Putamen (tissue), 1 donor: Measurements from ENCODE around the gene NOX4.
"Not testable (repeated sequence)": the region's sequence is repeated elsewhere in the genome, so short reads cannot be mapped to it uniquely, and the experiment has no call there.

Source experiments
- DNase-seq: peaks from one replicate; pipeline ENCODE4 v3.0.0-alpha.2; 2016; ENCODE audit warnings: low spot score

The NOX4 gene

DNA sequence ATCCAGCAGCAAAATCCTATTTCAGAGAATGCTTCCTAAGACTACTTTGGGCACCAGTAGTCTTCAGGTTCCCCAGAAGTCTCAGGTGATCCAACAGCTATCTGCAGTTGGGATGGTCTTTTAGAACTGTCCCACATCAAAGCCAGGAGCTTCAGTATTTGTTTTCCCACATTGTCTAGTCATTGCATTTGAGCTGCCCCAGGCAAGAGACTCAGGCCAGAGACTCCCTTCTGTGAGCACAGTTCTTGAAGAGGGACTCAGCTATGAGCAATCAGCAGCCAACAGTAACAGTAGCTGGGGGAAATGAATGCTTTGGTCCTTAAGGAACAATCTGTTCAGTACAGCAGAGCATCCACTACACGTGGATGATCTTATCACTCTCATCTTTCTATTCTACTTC, 188.1 kb downstream of the NOX4 start:
- not testable (repeated sequence) for DNase-seq

DNA sequence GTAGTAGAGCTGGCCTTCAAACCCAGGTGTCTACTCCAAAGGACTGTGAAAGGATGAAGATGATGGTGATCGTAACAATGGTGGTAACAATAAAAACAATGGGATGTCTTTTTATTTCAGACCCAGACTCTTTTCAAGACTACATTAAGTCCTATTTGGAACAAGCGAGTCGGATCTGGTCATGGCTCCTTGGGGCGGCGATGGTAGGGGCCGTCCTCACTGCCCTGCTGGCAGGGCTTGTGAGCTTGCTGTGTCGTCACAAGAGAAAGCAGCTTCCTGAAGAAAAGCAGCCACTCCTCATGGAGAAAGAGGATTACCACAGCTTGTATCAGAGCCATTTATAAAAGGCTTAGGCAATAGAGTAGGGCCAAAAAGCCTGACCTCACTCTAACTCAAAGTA, 196.2 kb downstream of the NOX4 start:
- DNase-seq: not testable (repeated sequence)

DNA sequence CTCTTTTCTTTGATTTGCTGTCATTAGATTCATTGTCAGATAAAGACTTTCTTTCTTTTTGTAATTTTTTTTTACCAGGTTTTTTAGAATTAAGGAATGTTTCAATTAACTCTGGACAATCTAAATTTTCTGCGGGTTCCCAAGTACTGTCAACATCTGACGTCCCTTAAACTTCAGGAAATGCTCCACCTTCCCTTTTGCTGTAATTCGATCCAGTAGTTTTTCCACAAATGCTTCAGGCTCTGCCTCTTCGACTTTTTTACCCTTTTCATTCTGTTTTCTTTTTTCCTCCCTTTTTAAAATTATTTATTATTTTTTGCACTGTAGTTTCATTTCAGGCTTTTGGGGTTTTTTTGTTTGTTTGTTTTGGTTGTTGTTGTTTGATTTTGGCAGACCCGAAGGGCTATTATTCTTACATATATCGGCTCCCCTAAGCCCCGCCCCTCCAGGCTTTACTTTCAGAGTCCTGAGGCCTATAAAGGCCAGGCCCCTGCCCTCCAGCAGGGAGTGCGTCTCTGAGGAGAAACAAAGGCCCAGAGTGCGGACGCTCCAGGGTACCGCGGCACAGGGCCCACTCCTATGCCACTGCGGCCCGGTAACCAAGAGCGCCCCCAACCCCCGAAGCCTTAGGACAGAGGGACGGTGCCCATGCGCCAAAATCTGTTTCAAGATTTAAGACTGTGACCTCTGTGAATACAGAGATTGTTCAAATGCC, 197.1 kb downstream of the NOX4 start:
- no peak for DNase-seq

DNA sequence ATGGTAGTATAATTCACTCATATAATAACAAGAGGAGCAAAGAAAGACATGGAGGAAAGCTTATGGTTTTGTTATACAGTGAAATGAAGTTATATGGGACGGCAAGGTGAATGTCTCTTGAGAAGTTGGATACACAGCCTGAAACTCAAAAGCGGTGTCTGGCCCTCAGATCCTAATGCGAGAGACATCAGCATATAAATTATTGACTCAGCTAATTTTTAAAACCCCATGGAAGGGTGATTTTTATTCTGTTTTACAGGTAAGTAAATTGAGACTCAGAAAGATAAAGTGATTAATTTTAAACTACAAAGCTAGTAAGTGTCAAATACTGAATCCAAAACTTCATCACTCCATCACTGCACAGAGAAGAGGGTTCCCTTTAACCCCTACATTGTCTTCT, 203.2 kb downstream of the NOX4 start:
- not testable (repeated sequence) for DNase-seq

DNA sequence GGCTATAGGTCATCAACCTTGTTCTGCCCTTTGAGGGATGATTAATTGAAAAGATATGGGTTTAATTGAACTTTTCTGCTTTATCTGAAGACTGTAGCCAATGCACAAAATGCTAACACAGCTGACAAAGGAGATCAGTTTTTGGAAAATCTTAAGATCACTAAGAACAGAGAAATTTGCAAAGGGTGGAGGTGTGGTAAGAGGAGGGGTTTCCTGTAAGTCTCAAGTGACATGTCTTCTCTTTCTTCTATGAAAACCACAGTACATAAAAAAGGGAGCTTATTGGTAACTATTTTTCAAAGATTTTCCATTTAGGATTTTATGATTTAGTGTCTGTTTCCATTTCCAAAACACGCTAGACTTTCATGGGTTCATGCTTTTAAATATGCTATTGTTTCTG, 204.6 kb downstream of the NOX4 start:
- not testable (repeated sequence) for DNase-seq

DNA sequence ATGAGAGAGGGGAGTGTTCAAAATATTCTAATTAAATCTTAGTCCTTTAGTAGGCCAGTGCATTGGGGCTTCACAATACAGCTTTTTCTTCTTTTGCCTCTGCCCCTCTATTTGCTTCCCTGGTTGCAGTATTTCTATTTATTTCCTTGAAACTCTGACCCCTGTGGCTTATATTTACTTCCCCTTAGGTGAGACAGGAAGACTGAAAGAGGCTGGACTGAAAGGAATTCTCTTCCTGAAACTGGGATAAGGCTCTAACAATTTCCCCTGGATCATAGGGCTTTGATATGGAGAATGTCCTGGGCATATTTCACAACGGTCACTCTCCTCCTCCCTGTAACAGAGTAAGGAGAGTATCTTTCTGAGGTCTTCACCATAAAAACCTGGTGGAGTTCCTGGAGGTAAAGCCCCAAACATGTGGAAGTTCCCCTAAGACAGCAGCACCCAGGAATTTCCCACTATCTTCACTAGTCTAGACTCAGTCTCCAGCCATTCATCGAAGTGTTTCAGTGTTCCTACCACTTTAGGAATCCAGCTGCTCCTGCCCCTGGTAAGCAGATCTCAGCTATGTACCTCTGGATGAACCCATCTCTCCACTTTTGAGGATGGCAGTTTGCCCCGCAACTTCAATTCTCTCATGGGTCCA, 210.0 kb downstream of the NOX4 start:
- not testable (repeated sequence) for DNase-seq

DNA sequence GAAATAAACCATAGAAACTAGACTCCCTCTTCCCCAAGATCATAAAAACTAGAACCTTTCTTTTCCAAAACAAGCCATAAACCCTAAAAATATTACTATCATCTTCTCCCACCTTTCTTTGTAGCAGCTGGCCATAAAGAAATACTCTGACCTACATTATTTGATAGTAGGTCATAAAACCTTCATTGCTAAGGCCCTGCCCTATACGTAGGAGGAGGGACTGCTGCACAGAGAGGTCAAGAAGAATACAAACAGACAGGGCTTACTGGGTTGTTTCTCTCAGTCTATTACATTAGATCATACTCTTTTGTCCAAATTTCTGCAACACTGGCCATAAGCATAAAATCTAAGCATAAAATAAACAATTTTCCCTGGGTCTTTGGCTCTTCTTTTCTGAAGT, 212.0 kb downstream of the NOX4 start:
- DNase-seq: no peak

DNA sequence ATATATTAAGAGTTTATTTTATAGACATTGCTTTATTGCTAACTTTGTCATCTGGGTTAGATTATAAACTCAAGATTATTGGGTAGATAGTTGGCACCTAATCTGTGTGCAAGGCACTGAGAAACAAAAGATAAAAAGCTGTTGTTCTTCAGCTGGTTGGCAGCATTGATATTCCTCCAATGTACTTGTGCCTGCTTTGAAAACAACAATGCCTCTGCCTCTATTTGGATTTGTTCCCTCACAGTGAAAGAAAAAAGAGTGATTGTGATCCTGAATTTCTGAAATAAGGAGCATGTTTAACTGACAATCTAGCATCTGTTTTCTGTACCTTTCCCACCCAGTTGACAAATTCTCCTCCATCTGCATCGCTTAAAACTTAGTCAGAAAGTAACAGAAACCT, 215.2 kb downstream of the NOX4 start:
- peak; percentile 59 for DNase-seq
